Caco-2 (cell line): Measurements from ENCODE around the gene GRM4. TPM values are rescaled to one million over a fixed set of nuclear protein-coding genes. Genes with fewer than 3 reads are reported as not detected.

Source experiments
- BruUV-seq: library from RNA; stranded (reverse); fragments of 400-500 nt; replicated peaks from 2 replicates; lab custom pipeline; 2021; lab: Mats Ljungman, UMichigan
- CTCF ChIA-PET: fragments of 300-600 bp; sonication (Branson Sonifier 250); formaldehyde crosslinking; loops from one replicate; lab custom pipeline; 2022; ENCODE audit warnings: antibody characterized with exemption; lab: Charles Lee
- POLR2A ChIA-PET: fragments of 300-600 bp; sonication (Branson Sonifier 250); formaldehyde crosslinking; loops from one replicate; lab custom pipeline; 2022; ENCODE audit warnings: antibody characterized with exemption; lab: Charles Lee
- DNase-seq, 2 experiments: peaks; one replicate each; pipeline versions ENCODE4 v3.0.0 to v3.0.0-alpha.2; 2020 to 2022
- H3K27me3 ChIP-seq: replicated peaks from 2 replicates; pipeline ENCODE4 v1.6.0; 2011; ENCODE audit warnings: low read length; ENCODE audit not compliant: control insufficient read depth, insufficient read depth
- H3K36me3 ChIP-seq: 2 replicates; pipeline ENCODE4 v1.5.1; 2011; ENCODE audit warnings: low read length; ENCODE audit not compliant: control insufficient read depth, insufficient read depth
- H3K4me1 ChIP-seq: fragments of 250-450 bp; sonication (Bioruptor Pico); 2 replicates; pipeline ENCODE4 v1.5.1; 2020; ENCODE audit warnings: mild to moderate bottlenecking
- H3K4me3 ChIP-seq: 2 replicates; pipeline ENCODE4 v1.5.1; 2011; ENCODE audit warnings: low read depth, mild to moderate bottlenecking, control low read depth, low read length
- H3K9me3 ChIP-seq: fragments of 250-450 bp; sonication (Bioruptor Pico); 2 replicates; pipeline ENCODE4 v1.5.1; 2020; ENCODE audit warnings: mild to moderate bottlenecking, moderate library complexity
- H3K27ac Mint-ChIP-seq: one replicate; pipeline ENCODE4 v1.8.0; 2022; ENCODE audit warnings: mixed read lengths; ENCODE audit not compliant: unreplicated experiment
- H3K27me3 Mint-ChIP-seq: one replicate; pipeline ENCODE4 v1.8.0; 2022; ENCODE audit warnings: mixed read lengths; ENCODE audit not compliant: insufficient read depth, unreplicated experiment
- H3K36me3 Mint-ChIP-seq: one replicate; pipeline ENCODE4 v1.8.0; 2022; ENCODE audit warnings: mild to moderate bottlenecking, mixed read lengths; ENCODE audit not compliant: insufficient read depth, unreplicated experiment
- H3K4me1 Mint-ChIP-seq: one replicate; pipeline ENCODE4 v1.8.0; 2022; ENCODE audit warnings: low read depth, mixed read lengths; ENCODE audit not compliant: unreplicated experiment
- H3K4me3 Mint-ChIP-seq: one replicate; pipeline ENCODE4 v1.8.0; 2022; ENCODE audit warnings: mild to moderate bottlenecking, moderate library complexity, mixed read lengths; ENCODE audit not compliant: unreplicated experiment
- H3K9me3 Mint-ChIP-seq: one replicate; pipeline ENCODE4 v1.8.0; 2022; ENCODE audit warnings: mixed read lengths; ENCODE audit not compliant: unreplicated experiment
- CTCF ChIP-seq, 2 experiments: fragments of 200-600 bp in 1 of 2; IDR thresholded peaks; 1 replicate in 1 of 2; 2 replicates in 1 of 2; pipeline versions ENCODE4 v1.5.1 to v1.8.0; 2011 to 2022; ENCODE audit warnings: antibody characterized with exemption in 1 of 2, control low read depth in 1 of 2, inconsistent platforms in 1 of 2, low read depth in 1 of 2, low read length in 1 of 2, mild to moderate bottlenecking in 1 of 2, moderate library complexity in 1 of 2; ENCODE audit not compliant: insufficient read depth in 1 of 2, severe bottlenecking in 1 of 2, unreplicated experiment in 1 of 2
- intact Hi-C: fragments of 100-400 bp; cut with micrococcal nuclease; formaldehyde crosslinking; loops from one replicate; pipeline ENCODE4 v1.10.0; 2022; ENCODE audit not compliant: unreplicated experiment
- total RNA-seq: library from RNA; stranded (reverse); gene quantifications from 2 replicates; pipeline ENCODE4 v1.2.3, GENCODE V29; 2022

Gene GRM4
- total RNA-seq, 1 experiment from 2014 or later, result 0.09 TPM

DNA sequence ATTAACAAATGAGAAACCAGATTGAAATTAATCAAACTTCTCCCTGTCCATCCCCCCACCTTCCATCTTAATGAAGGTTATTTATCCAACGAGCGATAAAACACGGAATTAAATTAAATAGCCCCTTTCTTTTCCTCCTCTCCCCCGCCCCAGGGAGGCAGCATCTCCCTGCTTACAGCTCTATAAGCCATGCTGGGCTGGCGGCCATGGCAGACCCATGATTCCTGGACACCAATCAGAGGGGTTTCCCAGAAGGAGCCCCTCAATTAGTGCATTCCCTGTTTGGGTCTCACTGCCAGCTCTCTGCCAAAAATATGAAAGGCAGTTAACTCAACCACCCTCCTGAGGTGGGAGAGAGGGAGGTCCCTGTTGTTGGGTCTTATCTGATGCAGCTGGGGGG, 33.8 kb downstream of the GRM4 start:
- no peak overlapping the region for H3K27ac Mint-ChIP-seq
- H3K4me1 Mint-ChIP-seq, result no peaks in the 10 kb centered on the region
- CTCF ChIA-PET, result no interaction called here

GRCh38 chr6:34110610-34111009, 35.3 kb downstream of the GRM4 start:
- Mint-ChIP-seq H3K4me1 (peaks cover 1% of the 10 kb centered on the region), H3K27me3 (peaks cover 23% of the 10 kb centered on the region), H3K4me3 (no peak overlapping the region), H3K27ac (no peak overlapping the region), H3K9me3 (no peaks in the 10 kb centered on the region), H3K36me3 (no peaks in the 10 kb centered on the region)
- Histone ChIP-seq H3K27me3 (peaks cover 2% of the 10 kb centered on the region), H3K4me1 (no peaks in the 10 kb centered on the region), H3K4me3 (no peak overlapping the region), H3K9me3 (no peaks in the 10 kb centered on the region), H3K36me3 (no peaks in the 10 kb centered on the region)
- POLR2A ChIA-PET, result no interaction called here
- no TSS peak for BruUV-seq
- intact Hi-C loops, result no loop called here
- CTCF ChIA-PET, result no interaction called here
- TF ChIP-seq CTCF (IDR thresholded peaks at IDR 0.05; ENCODE audit: insufficient read depth in 1 of 2, low read depth in 1 of 2, low read length in 1 of 2, severe bottlenecking in 1 of 2, unreplicated experiment in 1 of 2), result no peak
- DNase-seq, result no peak

More for the DNA sequence above, 33.8 kb downstream of the GRM4 start:
- no peaks in the 10 kb centered on the region for H3K36me3 Mint-ChIP-seq
- no peaks in the 10 kb centered on the region for H3K9me3 Mint-ChIP-seq
- POLR2A ChIA-PET, result no interaction called here
- no peak overlapping the region for H3K4me3 Mint-ChIP-seq
- Histone ChIP-seq H3K4me3 (no peak overlapping the region), H3K4me1 (no peaks in the 10 kb centered on the region), H3K27me3 (peaks cover 2% of the 10 kb centered on the region), H3K9me3 (no peaks in the 10 kb centered on the region), H3K36me3 (no peaks in the 10 kb centered on the region)
- peaks cover 31% of the 10 kb centered on the region for H3K27me3 Mint-ChIP-seq
- no peak for DNase-seq
- TF ChIP-seq CTCF (IDR thresholded peaks at IDR 0.05; ENCODE audit: insufficient read depth in 1 of 2, low read depth in 1 of 2, low read length in 1 of 2, severe bottlenecking in 1 of 2, unreplicated experiment in 1 of 2), result no peak
- intact Hi-C loops, result no loop called here
- no TSS peak for BruUV-seq

DNA sequence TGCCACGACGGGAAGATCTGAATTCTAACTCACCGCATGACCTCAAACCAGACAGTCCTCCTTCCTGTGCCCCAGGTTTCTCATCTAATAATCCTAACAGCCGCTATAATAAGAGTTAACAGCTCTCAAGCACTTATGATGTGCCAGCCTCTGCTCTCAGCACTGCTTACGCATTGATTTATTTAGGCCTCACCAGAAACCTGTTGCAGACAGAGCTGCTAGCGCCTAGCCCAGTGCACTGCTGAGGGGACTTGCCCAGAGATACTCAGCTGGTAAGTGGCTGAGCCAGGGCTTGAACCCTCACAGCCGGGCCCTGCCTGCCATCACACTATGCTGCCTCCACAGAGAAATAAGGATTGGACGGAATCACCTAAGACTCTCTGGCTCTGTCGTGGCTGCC, 37.7 kb downstream of the GRM4 start:
- TF ChIP-seq CTCF (IDR thresholded peaks at IDR 0.05; ENCODE audit: insufficient read depth in 1 of 2, low read depth in 1 of 2, low read length in 1 of 2, severe bottlenecking in 1 of 2, unreplicated experiment in 1 of 2), result no peak
- no TSS peak for BruUV-seq
- peaks cover 2% of the 10 kb centered on the region for H3K27me3 ChIP-seq
- intact Hi-C loops, result no loop called here
- H3K4me1 ChIP-seq, result no peaks in the 10 kb centered on the region
- H3K4me1 Mint-ChIP-seq, result peaks cover 5% of the 10 kb centered on the region
- no peaks in the 10 kb centered on the region for H3K36me3 ChIP-seq
- H3K27ac Mint-ChIP-seq, result no peak overlapping the region
- H3K27me3 Mint-ChIP-seq, result peaks cover 16% of the 10 kb centered on the region
- no peaks in the 10 kb centered on the region for H3K36me3 Mint-ChIP-seq
- DNase-seq, result no peak
- no peak overlapping the region for H3K4me3 ChIP-seq
- H3K9me3 ChIP-seq, result no peaks in the 10 kb centered on the region
- H3K9me3 Mint-ChIP-seq, result no peaks in the 10 kb centered on the region
- no peak overlapping the region for H3K4me3 Mint-ChIP-seq
- POLR2A ChIA-PET, result no interaction called here
- CTCF ChIA-PET, result interaction anchor here (0.6 to 1.0 kb wide), 2 partner anchors 38 to 377 kb away, joined by 3 to 4 read pairs; partner anchors contain the start of gene GRM4
